A549 (cell line): Measurements from ENCODE around the gene WFDC1. TPM values are rescaled to one million over a fixed set of nuclear protein-coding genes. Genes with fewer than 3 reads are reported as not detected.

ENCODE experiments used
- ATAC-seq, 2 experiments: fragments of 200-7000 bp in 1 of 2; fragments of >200 bp in 1 of 2; cut with Nextera tagmentation in 1 of 2; cut with Tn5 transposase in 1 of 2; 3 replicates each; pipeline versions ENCODE4 v1.8.0 to v1.9.1; 2018 to 2020; ENCODE audit warnings: mild to moderate bottlenecking in 1 of 2, moderate library complexity in 1 of 2
- CTCF ChIA-PET: fragments of 300-600 bp; sonication (Branson Sonifier 250); formaldehyde crosslinking; extraction: SDS; loops from one replicate; lab custom pipeline; 2021; ENCODE audit warnings: antibody characterized with exemption, inconsistent platforms; lab: Yijun Ruan, JAX
- POLR2A ChIA-PET: fragments of 350-600 bp; formaldehyde crosslinking; extraction: SDS; loops from one replicate; lab custom pipeline; 2021; ENCODE audit warnings: antibody characterized with exemption, inconsistent platforms; lab: Yijun Ruan, JAX
- DNase-seq, 2 experiments: peaks; one replicate each; pipeline versions ENCODE4 v3.0.0 to v3.0.0-alpha.2; 2011 to 2016; ENCODE audit warnings: low read depth in 1 of 2, low spot score in 1 of 2
- FAIRE-seq: peaks from 2 replicates; lab custom pipeline; 2011; peaks lifted over from hg19 to GRCh38; lab: Jason Lieb, UNC
- H3K27ac ChIP-seq, 2 experiments: fragments of >200 bp; sonication (Bioruptor Twin); formaldehyde crosslinking; 3 replicates each; pipeline ENCODE4 v1.5.1; 2016 to 2017
- H3K4me1 ChIP-seq: fragments of >200 bp; sonication (Bioruptor Twin); formaldehyde crosslinking; 3 replicates; pipeline ENCODE4 v1.6.1; 2016
- H3K4me2 ChIP-seq: fragments of >200 bp; sonication (Bioruptor Twin); formaldehyde crosslinking; 3 replicates; pipeline ENCODE4 v1.6.1; 2016
- H3K4me3 ChIP-seq: fragments of >200 bp; sonication (Bioruptor Twin); formaldehyde crosslinking; 3 replicates; pipeline ENCODE4 v1.5.1; 2016
- H3K9me3 ChIP-seq: fragments of >200 bp; sonication (Bioruptor Twin); formaldehyde crosslinking; 3 replicates; pipeline ENCODE4 v1.6.1; 2016
- CHD4 ChIP-seq: fragments of 200-600 bp; sonication (generic); IDR thresholded peaks from 2 replicates; pipeline ENCODE4 v1.6.1; 2016; ENCODE audit warnings: antibody characterized with exemption, mild to moderate bottlenecking, borderline replicate concordance
- FOSB ChIP-seq: fragments of 250-450 bp; sonication (Bioruptor Pico); IDR thresholded peaks from 2 replicates; pipeline ENCODE4 v1.5.0; 2020; ENCODE audit warnings: mild to moderate bottlenecking, moderate library complexity
- KDM5A ChIP-seq: fragments of 200-600 bp; sonication (generic); IDR thresholded peaks from 2 replicates; pipeline ENCODE4 v1.6.1; 2016; ENCODE audit warnings: antibody characterized with exemption, mild to moderate bottlenecking
- WGBS: methylation state at CpG from one replicate; pipeline ENCODE4 v1.1.6; 2017; ENCODE audit errors: missing lambda C conversion rate; 5-methylcytosine and 5-hydroxymethylcytosine counted together
- polyA plus RNA-seq, 4 experiments: library from polyadenylated mRNA; depleted of rRNA in 3 of 4; stranded (reverse); fragments of >200 nt; fragmentation: RNase III in 1 of 4; extraction: RNeasy Plus Mini Kit Qiagen cat#74134 plus additional on column Dnase treatment in 1 of 4; gene quantifications; 2 replicates in 3 of 4; 3 replicates in 1 of 4; pipeline ENCODE4 v1.2.3, GENCODE V29; 2011 to 2017
- small RNA-seq, 6 experiments: library from RNA; depleted of rRNA; stranded (forward); fragments of <200 nt; gene quantifications; one replicate each; pipeline ENCODE3, GENCODE V24; 2012

Gene WFDC1
- polyA plus RNA-seq, 2 of the 4 experiments (the other 2 are of a cell fraction): not detected

DNA sequence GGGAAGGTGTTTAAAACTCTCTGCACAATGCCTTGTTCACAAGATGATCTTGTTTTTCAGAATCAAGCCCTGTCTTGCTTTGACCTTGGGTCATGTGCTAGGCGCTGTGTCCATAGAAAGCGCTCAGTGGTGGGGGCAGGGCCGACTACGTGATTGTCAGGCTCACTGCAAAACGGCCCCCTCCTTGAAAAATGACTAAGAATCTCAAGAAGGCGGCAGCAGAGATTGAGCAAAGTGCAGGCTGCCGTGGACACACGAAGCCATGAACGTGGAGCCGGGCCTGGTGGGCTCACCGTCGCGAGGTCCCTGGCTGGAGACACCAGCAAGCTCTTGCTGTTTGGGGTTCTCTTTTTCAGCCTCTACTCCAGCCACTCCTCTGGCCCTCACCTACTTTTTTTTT lies 83.9 kb downstream of the WFDC1 start (continued):
- TF ChIP-seq KDM5A: no peak

DNA sequence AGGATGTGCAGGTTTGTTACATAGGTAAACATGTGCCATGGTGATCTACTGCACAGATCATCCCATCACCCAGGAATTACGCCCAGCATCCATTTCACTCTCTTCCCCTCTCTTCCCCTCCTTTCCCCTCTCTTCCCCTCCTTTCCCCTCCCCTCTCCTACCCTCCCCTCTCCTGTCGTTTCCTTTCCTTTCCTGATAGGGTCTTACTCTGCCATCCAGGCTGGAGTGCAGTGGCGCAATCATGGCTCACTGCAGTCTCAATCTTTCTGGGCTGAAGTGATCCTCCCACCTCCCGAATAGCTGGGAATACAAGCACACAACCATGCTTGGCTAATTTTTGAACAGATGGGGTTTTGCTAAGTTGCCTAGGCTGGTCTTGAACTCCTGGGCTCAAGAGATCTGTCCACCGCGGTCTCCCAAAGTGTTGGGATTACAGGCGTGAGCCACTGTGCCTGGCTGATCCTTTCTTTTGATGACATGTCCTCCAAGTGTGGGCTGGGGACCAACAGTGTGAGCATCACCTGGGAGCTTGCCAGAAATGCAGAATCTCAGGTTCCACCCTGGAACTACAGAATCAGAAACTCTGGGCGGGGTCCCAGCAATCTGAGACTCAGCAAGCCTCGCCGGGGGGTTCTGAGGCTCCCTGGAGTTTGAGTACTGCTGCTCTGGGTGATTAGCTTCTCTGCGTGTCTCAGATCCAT lies 84.5 kb downstream of the WFDC1 start:
- CTCF ChIA-PET: interaction anchor here (0.8 kb wide), 1 partner anchor 14 kb away, joined by 3 read pairs; no protein-coding TSS in a partner anchor
- FAIRE-seq (no peak), ATAC-seq (no peak), DNase-seq (no peak)
- H3K4me1 ChIP-seq: peaks cover 8% of the 10 kb centered on the region
- no peaks in the 10 kb centered on the region; the same call in 2 of the 3 replicates for H3K9me3 ChIP-seq
- peak overlapping the region in 1 of 2 experiments; percentile 2; a peak in 1 of 6 replicates for H3K27ac ChIP-seq
- 69% methylated on average over 5 of the region's 11 CpGs for WGBS
- no peak overlapping the region for H3K4me2 ChIP-seq
- no peak overlapping the region for H3K4me3 ChIP-seq
- POLR2A ChIA-PET: no interaction called here
- TF ChIP-seq CHD4: no peak
- TF ChIP-seq FOSB (CRISPR knock-in tag): no peak

Small RNA genes lying within 50 kb of the gene (small RNA-seq; reads per million reads assigned to genes)
- 0 reads per million in 6 experiments for gene RNA5SP433

Other genes with a start within 250 kb of the WFDC1 start
- 76.7 and 88.4 TPM in 2 replicates for gene MBTPS1, start 177.9 kb upstream of the WFDC1 start, polyA plus RNA-seq (2011; rRNA removed)
- gene MBTPS1, start 177.9 kb upstream of the WFDC1 start, polyA plus RNA-seq (2017; fragmentation: RNase III; extraction: RNeasy Plus Mini Kit Qiagen cat#74134 plus additional on column Dnase treatment): 47.5 to 52.8 TPM (median 50.3 TPM) in 3 replicates
- gene HSDL1, start 149.7 kb upstream of the WFDC1 start, polyA plus RNA-seq (2011; rRNA removed): 24.9 and 25.6 TPM in 2 replicates
- gene HSDL1, start 149.7 kb upstream of the WFDC1 start, polyA plus RNA-seq (2017; fragmentation: RNase III; extraction: RNeasy Plus Mini Kit Qiagen cat#74134 plus additional on column Dnase treatment): 14.7 to 18.3 TPM (median 17.9 TPM) in 3 replicates
- 0.07 and 0.13 TPM in 2 replicates for gene DNAAF1, start 149.6 kb upstream of the WFDC1 start, polyA plus RNA-seq (2011; rRNA removed)
- gene DNAAF1, start 149.6 kb upstream of the WFDC1 start, polyA plus RNA-seq (2017; fragmentation: RNase III; extraction: RNeasy Plus Mini Kit Qiagen cat#74134 plus additional on column Dnase treatment): 0.14 to 0.31 TPM (median 0.21 TPM) in 3 replicates
- 13.2 and 17.8 TPM in 2 replicates for gene TAF1C, start 107.8 kb upstream of the WFDC1 start, polyA plus RNA-seq (2011; rRNA removed)
- gene TAF1C, start 107.8 kb upstream of the WFDC1 start, polyA plus RNA-seq (2017; fragmentation: RNase III; extraction: RNeasy Plus Mini Kit Qiagen cat#74134 plus additional on column Dnase treatment): 32.8 to 41.2 TPM (median 38.6 TPM) in 3 replicates
- gene ADAD2, start 103.7 kb upstream of the WFDC1 start, polyA plus RNA-seq (2011; rRNA removed): not detected in 2 replicates
- gene ADAD2, start 103.7 kb upstream of the WFDC1 start, polyA plus RNA-seq (2017; fragmentation: RNase III; extraction: RNeasy Plus Mini Kit Qiagen cat#74134 plus additional on column Dnase treatment): not detected in 3 replicates
- not detected in 2 replicates for gene KCNG4, start 54.9 kb upstream of the WFDC1 start, polyA plus RNA-seq (2011; rRNA removed)
- not detected in 3 replicates for gene KCNG4, start 54.9 kb upstream of the WFDC1 start, polyA plus RNA-seq (2017; fragmentation: RNase III; extraction: RNeasy Plus Mini Kit Qiagen cat#74134 plus additional on column Dnase treatment)
- 0.17 and 0.28 TPM in 2 replicates for gene ATP2C2, start 73.7 kb downstream of the WFDC1 start, polyA plus RNA-seq (2011; rRNA removed)
- 0.14 to 0.37 TPM (median 0.29 TPM) in 3 replicates for gene ATP2C2, start 73.7 kb downstream of the WFDC1 start, polyA plus RNA-seq (2017; fragmentation: RNase III; extraction: RNeasy Plus Mini Kit Qiagen cat#74134 plus additional on column Dnase treatment)
- gene MEAK7, start 209.8 kb downstream of the WFDC1 start, polyA plus RNA-seq (2011; rRNA removed): 26.2 and 31.3 TPM in 2 replicates
- gene MEAK7, start 209.8 kb downstream of the WFDC1 start, polyA plus RNA-seq (2017; fragmentation: RNase III; extraction: RNeasy Plus Mini Kit Qiagen cat#74134 plus additional on column Dnase treatment): 30.5 to 35.1 TPM (median 32.8 TPM) in 3 replicates